NCI-H1048 (cell line): ENCODE results near the gene FRMD4A.

Source experiments
- DNase-seq: peaks from one replicate; lab custom pipeline; 2025; lab: John Stamatoyannopoulos, UW

Gene FRMD4A

GRCh38 chr10:14293526-14293925 lies 37.2 kb downstream of the FRMD4A start:
- no peak for DNase-seq

DNA sequence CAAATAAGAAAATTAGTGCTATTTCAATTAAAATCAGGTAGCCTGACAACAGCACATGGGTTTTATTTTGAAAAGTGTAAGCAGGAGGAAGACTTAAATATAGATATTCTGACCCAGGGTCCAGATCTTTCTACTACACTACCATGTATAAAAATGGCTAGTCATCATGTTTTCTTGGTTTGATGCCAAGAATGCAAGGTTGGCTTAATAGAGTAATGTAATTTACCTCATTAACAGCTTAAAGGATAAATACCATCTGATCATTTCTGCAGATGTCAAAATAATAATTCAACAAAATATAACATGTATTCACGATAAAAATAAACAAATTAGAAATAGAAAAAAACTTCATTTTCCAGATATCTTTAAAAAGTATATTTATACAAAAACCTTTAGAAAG lies 39.4 kb downstream of the FRMD4A start:
- no peak for DNase-seq

GRCh38 chr10:14285941-14286560 lies 44.7 kb downstream of the FRMD4A start:
- no peak for DNase-seq

- no peak for DNase-seq
These were observed 48.4 kb downstream of the FRMD4A start for GRCh38 chr10:14282276-14282675.

- no peak for DNase-seq
These were observed 52.2 kb downstream of the FRMD4A start for GRCh38 chr10:14278533-14278932.

- DNase-seq: no peak
These were observed 54.5 kb downstream of the FRMD4A start for GRCh38 chr10:14276210-14276609.

DNA sequence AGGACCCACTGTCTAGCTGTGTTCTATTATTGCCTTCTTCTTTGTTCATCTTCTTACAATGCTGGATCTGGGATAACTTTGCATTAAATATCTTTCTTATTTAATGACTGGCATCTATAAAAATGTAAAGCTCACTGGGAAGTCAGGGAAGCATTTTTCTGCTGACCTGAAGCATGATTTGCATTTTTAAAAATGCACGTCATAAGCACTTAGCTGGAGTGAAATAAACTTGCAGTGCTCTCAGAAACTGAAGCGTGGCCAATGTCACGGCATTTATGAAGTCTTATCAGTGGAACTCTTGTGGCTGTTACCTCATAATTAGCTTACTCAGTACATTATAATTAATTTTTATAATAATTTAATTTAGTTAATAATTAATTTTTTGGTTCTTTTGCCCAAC lies 59.1 kb downstream of the FRMD4A start:
- DNase-seq: no peak

DNA sequence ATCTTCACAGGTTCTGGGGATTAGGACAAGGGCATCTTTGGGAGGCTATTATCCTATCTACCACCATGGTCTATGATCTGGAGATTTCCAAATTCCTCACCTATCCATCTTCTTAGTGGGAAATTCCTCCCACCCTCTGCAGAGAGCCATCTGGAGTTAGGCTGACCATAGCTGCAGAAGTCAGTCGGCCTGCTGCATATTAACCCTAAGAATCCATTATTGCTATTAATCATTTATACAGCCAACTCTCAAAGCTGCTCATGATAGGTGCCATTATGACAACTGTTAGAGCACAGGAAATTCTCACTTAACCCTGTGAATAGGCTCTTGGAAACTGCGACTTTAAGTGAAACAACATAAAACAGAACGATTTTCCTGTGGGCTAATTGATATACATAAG lies 60.4 kb downstream of the FRMD4A start:
- no peak for DNase-seq

DNA sequence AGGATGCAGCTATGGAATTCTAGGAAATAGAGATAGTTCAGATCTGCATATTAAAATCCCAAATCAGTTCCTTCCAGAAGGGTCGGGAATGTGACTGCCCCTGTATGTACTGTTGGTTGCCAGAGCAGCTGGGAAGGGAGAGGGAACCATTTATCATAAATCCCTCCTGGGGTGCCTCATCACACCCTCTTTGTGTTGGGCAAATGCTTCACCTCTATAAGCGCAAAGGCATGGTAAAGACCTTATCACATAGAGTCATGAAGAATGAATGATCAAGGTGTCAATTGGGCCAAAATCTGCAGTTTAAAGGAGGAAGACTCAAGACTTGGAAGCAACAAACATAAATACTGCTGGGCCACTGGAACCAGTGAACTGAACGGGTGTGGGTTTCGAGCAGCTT lies 65.0 kb downstream of the FRMD4A start:
- DNase-seq: no peak

- DNase-seq: no peak
These were observed 67.8 kb downstream of the FRMD4A start for GRCh38 chr10:14262836-14263425.

- DNase-seq: no peak
These were observed 69.4 kb downstream of the FRMD4A start for GRCh38 chr10:14261336-14261735.

DNA sequence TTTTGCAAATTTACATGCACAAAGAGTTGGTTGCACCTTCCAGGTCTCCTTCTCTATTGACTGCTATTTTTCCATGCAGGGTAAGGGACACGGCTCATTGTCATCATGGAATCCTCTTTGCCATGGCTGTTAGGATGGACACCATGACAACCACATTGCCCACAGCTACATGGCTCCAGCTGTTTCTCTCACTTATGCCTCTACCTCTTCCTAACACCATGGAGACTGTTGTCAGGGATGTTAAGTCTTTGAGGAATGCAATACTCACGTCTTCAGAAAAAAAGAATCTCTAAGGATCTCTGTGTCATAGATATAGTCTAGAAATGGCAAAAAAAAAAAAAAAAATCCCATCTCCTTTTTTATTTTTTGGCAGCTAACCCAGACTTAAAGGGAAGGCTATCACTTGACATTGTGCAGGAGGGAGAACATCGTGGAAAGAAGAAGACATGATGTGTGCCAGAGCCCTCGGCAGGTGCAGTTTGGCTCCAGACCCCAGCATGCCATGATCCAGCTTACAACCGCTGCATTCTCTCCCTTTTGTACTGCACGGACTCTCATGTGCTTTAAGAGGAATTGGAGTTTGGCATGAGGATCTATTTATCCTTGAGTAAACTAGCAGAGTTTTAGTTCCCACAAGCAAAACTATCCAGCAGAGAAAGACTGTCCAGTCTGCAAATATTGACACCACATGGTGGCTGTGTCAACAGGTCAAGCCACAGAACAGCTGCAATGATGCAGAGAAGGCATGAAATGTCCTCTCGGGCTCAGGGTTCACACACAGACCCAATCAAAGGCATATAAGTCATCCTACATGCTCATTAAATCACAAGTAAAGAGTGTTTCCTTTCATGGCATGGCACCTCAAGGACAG lies 70.8 kb downstream of the FRMD4A start:
- no peak for DNase-seq

DNA sequence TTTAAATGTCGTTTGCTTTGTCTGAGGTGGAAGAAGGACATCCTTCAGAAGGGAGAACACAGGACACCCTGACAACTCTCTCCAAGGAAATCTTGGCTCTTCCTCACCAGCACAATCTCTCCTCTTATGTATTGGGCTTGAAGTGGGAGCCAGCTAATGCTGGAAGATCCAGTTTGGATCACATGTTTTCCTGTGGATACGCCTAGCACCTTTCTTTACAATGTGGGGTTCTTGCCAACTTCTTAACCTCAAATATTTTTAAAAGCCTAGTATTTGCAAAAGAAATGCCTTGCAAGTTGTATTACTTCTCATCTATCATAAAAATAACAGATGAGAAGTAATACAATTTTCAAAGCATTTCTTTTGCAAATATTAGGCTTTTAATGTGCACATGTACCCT lies 76.4 kb downstream of the FRMD4A start:
- DNase-seq: no peak

- DNase-seq: no peak
These were observed 77.0 kb downstream of the FRMD4A start for GRCh38 chr10:14253711-14254110.

DNA sequence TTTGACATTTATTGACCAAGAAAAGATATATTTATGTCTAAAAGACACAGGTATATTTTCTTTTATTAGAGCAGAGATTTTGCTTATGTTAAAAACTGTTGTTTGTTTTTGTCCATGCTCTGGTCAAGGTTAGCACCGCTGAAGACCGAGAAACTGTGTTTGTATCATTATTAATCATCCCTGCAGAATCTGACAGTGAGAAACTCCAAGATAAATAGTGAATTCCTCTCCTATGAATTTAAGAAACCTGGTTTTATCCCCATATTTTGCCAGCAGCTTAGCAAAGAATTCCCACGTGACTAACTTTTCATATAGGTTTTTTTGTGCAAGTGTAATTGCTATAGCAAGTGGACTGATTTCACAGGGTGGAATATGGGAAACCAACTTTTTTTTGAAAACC lies 77.6 kb downstream of the FRMD4A start:
- DNase-seq: no peak

DNA sequence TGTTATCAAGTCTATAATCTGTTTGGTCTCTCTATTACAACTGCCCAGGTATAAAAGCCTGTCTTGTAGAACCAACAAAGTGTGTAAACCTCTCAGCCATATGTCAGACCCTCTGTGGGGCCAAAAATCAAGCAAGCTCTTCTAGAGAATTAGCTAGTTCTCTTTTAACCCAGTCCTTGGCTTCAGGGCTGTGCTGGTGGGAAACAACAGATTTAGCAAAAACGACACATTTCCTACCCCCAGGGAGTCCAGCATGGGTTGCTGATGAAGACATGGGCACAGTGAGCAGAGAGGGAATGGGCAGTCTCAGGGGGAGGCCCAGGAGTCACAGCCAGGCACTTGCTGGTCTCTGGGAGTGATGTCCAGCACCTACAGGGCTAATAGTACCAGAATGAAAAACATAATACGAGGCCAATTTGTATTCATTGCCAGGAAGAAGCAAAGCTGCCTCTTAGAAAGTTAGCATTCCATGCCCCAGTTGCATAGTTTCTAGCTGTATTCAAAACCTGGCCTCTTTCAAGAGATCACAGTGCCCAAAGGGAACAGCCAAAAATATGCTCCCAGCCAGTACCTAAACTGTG lies 80.1 kb downstream of the FRMD4A start:
- no peak for DNase-seq

- no peak for DNase-seq
These were observed 83.2 kb downstream of the FRMD4A start for GRCh38 chr10:14247377-14248116.

DNA sequence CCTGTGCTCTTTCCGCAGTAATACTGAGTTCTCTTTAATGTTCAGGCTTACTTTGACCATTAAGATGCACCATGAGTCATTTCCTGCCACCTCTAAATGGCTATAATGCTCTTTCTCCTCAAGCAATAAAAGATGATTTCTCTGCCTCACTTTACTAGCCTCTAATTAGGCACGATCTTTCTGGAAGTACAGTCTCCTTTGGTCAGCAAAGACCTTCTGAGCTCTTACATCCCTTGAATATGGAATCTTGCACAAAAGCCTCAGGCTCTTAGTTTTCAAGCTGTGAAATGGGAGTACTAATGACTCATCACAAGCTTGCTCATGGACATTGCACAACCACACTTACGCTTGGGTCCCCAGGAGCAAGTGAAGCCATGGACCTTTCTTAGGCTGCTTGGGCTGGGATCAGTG lies 85.9 kb downstream of the FRMD4A start:
- DNase-seq: no peak

- no peak for DNase-seq
These were observed 86.6 kb downstream of the FRMD4A start for GRCh38 chr10:14244147-14244546.

DNA sequence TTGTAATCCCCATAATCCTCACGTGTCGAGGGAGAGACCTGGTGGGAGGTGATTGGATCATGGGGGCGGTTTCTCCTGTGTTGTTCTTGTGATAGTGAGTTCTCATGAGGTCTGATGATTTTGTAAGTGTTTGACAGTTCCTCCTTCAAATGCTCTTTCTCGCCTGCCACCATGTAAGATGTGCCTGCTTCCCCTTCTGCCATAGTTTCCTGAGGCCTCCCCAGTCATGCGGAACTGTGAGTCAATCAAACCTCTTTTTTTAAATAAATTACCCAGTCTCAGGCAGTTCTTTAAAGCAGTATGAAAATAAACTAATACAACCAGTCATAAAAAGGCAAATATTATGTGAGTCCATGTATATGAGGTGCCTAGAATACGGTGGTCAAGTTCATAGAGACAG lies 87.5 kb downstream of the FRMD4A start:
- DNase-seq: no peak

GRCh38 chr10:14241196-14241595 lies 89.5 kb downstream of the FRMD4A start:
- DNase-seq: no peak
